ENCODE results near the gene CC2D2B. TPM values are rescaled to one million over a fixed set of nuclear protein-coding genes. Genes with fewer than 3 reads are reported as not detected.

The CC2D2B gene
- total RNA-seq, 4 donors from 2014 or later: 0.15 to 2.5 (median 0.22) TPM; not detected in 1

- Histone ChIP-seq H3K4me1 (no peaks in the 10 kb centered on the region), H3K27me3 (no peaks in the 10 kb centered on the region), H3K4me3 (no peak overlapping the region), H3K27ac (no peak overlapping the region), H3K9me3 (no peaks in the 10 kb centered on the region), H3K36me3 (peaks cover 0 to 7% (median 0%) of the 10 kb centered on the region in 3 donors)
- WGBS, 2 donors: 77 to 90% methylated on average over 3 of the region's 3 CpGs
- intact Hi-C loops (cut with DNase I): no loop called here
- DNase-seq: no peak
- TF ChIP-seq CTCF (IDR thresholded peaks at IDR 0.05) (no peak), POLR2A (IDR thresholded peaks at IDR 0.05) (no peak)
Measured at GRCh38 chr10:96077156-96077555, 169.4 kb downstream of the CC2D2B start.

- Histone ChIP-seq H3K27me3 (no peaks in the 10 kb centered on the region), H3K4me3 (no peak overlapping the region), H3K4me1 (no peaks in the 10 kb centered on the region), H3K9me3 (no peaks in the 10 kb centered on the region), H3K27ac (no peak overlapping the region), H3K36me3 (peaks cover 0 to 13% (median 0%) of the 10 kb centered on the region in 3 donors)
- TF ChIP-seq POLR2A (IDR thresholded peaks at IDR 0.05): no peak
- no peak for TF ChIP-seq CTCF (IDR thresholded peaks at IDR 0.05)
- 71 to 89% methylated on average over 2 of the region's 2 CpGs for WGBS, 2 donors
- intact Hi-C loops (cut with DNase I): no loop called here
- DNase-seq: no peak
Measured at GRCh38 chr10:96082153-96082552, 174.4 kb downstream of the CC2D2B start.

Small RNA genes within 50 kb of the gene (small RNA-seq; reads per million reads assigned to genes)
- gene MIR3157: 0 to 0.53 (median 0.14) reads per million in 4 donors

Other genes with a start within 250 kb of the CC2D2B start
- gene TCTN3, start 214.0 kb upstream of the CC2D2B start, total RNA-seq: 10 to 100 TPM in 3 of 4 donors, 1 to 10 TPM in 1; 6.8 to 21.1 (median 16.7) TPM
- 10 to 100 TPM in 2 of 4 donors, 1 to 10 TPM in 2; 7.7 to 34.5 (median 10.1) TPM for gene ENTPD1, start 151.8 kb upstream of the CC2D2B start, total RNA-seq
- 1 to 10 TPM; 1.5 to 4.2 (median 2.8) TPM for gene CCNJ, start 135.6 kb downstream of the CC2D2B start, total RNA-seq
- gene ZNF518A, start 222.3 kb downstream of the CC2D2B start, total RNA-seq: 10 to 100 TPM in 2 of 4 donors, 1 to 10 TPM in 2; 8.3 to 16.4 (median 12.1) TPM